HG03571 (cell line): Measurements from ENCODE around the gene REPS2.

Experiments used
- ATAC-seq: cut with Tn5 transposase; IDR thresholded peaks from one replicate; pipeline ENCODE4 v1.9.1; 2021; ENCODE audit not compliant: unreplicated experiment

The REPS2 gene

GRCh38 chrX:17077361-17077760, 130.9 kb downstream of the REPS2 start:
- ATAC-seq, result no peak

GRCh38 chrX:17078031-17078720, 131.7 kb downstream of the REPS2 start:
- ATAC-seq, result no peak

- ATAC-seq, result no peak
These were observed 135.1 kb downstream of the REPS2 start for GRCh38 chrX:17081511-17081910.

- ATAC-seq, result no peak
These were observed 135.5 kb downstream of the REPS2 start for GRCh38 chrX:17081968-17082367.

- ATAC-seq, result no peak
These were observed 136.4 kb downstream of the REPS2 start for GRCh38 chrX:17082831-17083230.

- ATAC-seq, result no peak
These were observed 139.9 kb downstream of the REPS2 start for GRCh38 chrX:17086317-17086716.

- ATAC-seq, result no peak
These were observed 148.7 kb downstream of the REPS2 start for GRCh38 chrX:17095161-17095560.

GRCh38 chrX:17098516-17099247, 152.2 kb downstream of the REPS2 start:
- no peak for ATAC-seq

GRCh38 chrX:17104433-17104832, 158.0 kb downstream of the REPS2 start:
- ATAC-seq, result no peak

GRCh38 chrX:17120816-17121215, 174.4 kb downstream of the REPS2 start:
- ATAC-seq, result no peak

- no peak for ATAC-seq
These were observed 207.5 kb downstream of the REPS2 start for GRCh38 chrX:17154001-17154400.

- no peak for ATAC-seq
These were observed 214.5 kb downstream of the REPS2 start for GRCh38 chrX:17160975-17161374.

GRCh38 chrX:17161991-17162390, 215.5 kb downstream of the REPS2 start:
- no peak for ATAC-seq

- ATAC-seq, result no peak
These were observed 217.6 kb downstream of the REPS2 start for GRCh38 chrX:17164079-17164478.

GRCh38 chrX:17164941-17165340, 218.5 kb downstream of the REPS2 start:
- no peak for ATAC-seq

GRCh38 chrX:17167915-17168314, 221.5 kb downstream of the REPS2 start:
- ATAC-seq, result no peak

- no peak for ATAC-seq
These were observed 224.5 kb downstream of the REPS2 start for GRCh38 chrX:17170973-17171372.

GRCh38 chrX:17174671-17175070, 228.2 kb downstream of the REPS2 start:
- no peak for ATAC-seq

- ATAC-seq, result no peak
These were observed 235.9 kb downstream of the REPS2 start for GRCh38 chrX:17182317-17182716.

- no peak for ATAC-seq
These were observed 237.1 kb downstream of the REPS2 start for GRCh38 chrX:17183566-17183965.

- no peak for ATAC-seq
These were observed 239.0 kb downstream of the REPS2 start for GRCh38 chrX:17185431-17185830.

- no peak for ATAC-seq
These were observed 240.8 kb downstream of the REPS2 start for GRCh38 chrX:17187136-17187756.
